ENCODE measurements around the gene FOXF2.

FOXF2 gene

GRCh38 chr6:1415416-1416063 is 26.2 kb downstream of the FOXF2 start:
- DNase-seq, result no peak

- DNase-seq, result no peak
Observed at GRCh38 chr6:1416191-1416760, 26.9 kb downstream of the FOXF2 start.

- DNase-seq, result no peak
Observed at GRCh38 chr6:1416820-1417219, 27.4 kb downstream of the FOXF2 start.

- DNase-seq, result no peak
Observed at GRCh38 chr6:1417718-1418117, 28.3 kb downstream of the FOXF2 start.

- DNase-seq, result no peak
Observed at GRCh38 chr6:1418471-1419191, 29.3 kb downstream of the FOXF2 start.

- no peak for DNase-seq
Observed at GRCh38 chr6:1420382-1420781, 31.0 kb downstream of the FOXF2 start.

GRCh38 chr6:1422290-1422689 is 32.9 kb downstream of the FOXF2 start:
- no peak for DNase-seq

GRCh38 chr6:1423578-1423977 is 34.2 kb downstream of the FOXF2 start:
- no peak for DNase-seq

- peak; percentile 15 for DNase-seq
Observed at GRCh38 chr6:1424306-1424927, 35.0 kb downstream of the FOXF2 start.

- no peak for DNase-seq
Observed at GRCh38 chr6:1426416-1426815, 37.0 kb downstream of the FOXF2 start.

GRCh38 chr6:1435806-1436205 is 46.4 kb downstream of the FOXF2 start:
- DNase-seq, result no peak

GRCh38 chr6:1436334-1437306 is 47.2 kb downstream of the FOXF2 start:
- peak; percentile 54 for DNase-seq

GRCh38 chr6:1437553-1438406 is 48.4 kb downstream of the FOXF2 start:
- no peak for DNase-seq

GRCh38 chr6:1438471-1438881 is 49.1 kb downstream of the FOXF2 start:
- no peak for DNase-seq

- DNase-seq, result no peak
Observed at GRCh38 chr6:1439349-1439748, 50.0 kb downstream of the FOXF2 start.

- DNase-seq, result no peak
Observed at GRCh38 chr6:1442929-1443328, 53.6 kb downstream of the FOXF2 start.

Data from hematopoietic multipotent progenitor cell treated with erythropoietin and hydrocortisone succinate and interleukin-3 and kit ligand, for 8 days (in vitro differentiated cells).